HFFc6 (cell line): ENCODE results near the gene EPB41L2. TPM values are rescaled to one million over a fixed set of nuclear protein-coding genes. Genes with fewer than 3 reads are reported as not detected.

Experiments
- DNase-seq: peaks from one replicate; pipeline ENCODE4 v3.0.0-alpha.2; 2018
- H3K27ac Mint-ChIP-seq: 2 replicates; pipeline ENCODE4 v1.8.0; 2020; ENCODE audit warnings: mild to moderate bottlenecking, mixed read lengths
- H3K27me3 Mint-ChIP-seq: 2 replicates; pipeline ENCODE4 v1.8.0; 2021; ENCODE audit warnings: mild to moderate bottlenecking, moderate library complexity, mixed read lengths; ENCODE audit not compliant: insufficient read depth
- H3K36me3 Mint-ChIP-seq: 2 replicates; pipeline ENCODE4 v1.8.0; 2021; ENCODE audit warnings: low read depth, mixed read lengths
- H3K4me1 Mint-ChIP-seq: 2 replicates; pipeline ENCODE4 v1.8.0; 2020; ENCODE audit warnings: low read depth, mixed read lengths
- H3K4me3 Mint-ChIP-seq: 2 replicates; pipeline ENCODE4 v1.8.0; 2020; ENCODE audit warnings: mild to moderate bottlenecking, moderate library complexity, mixed read lengths
- H3K9me3 Mint-ChIP-seq: 2 replicates; pipeline ENCODE4 v1.8.0; 2020; ENCODE audit warnings: mild to moderate bottlenecking, mixed read lengths
- total RNA-seq, 6 experiments: library from RNA; stranded (reverse); fragmentation: NEBNext Ultra II Directional; extraction: Animal tissue kit (Norgen Biotek cat#: 25700); gene quantifications; 2 replicates in 1 of 6; 3 replicates in 5 of 6; pipeline ENCODE4 v1.2.3, GENCODE V29; 2021
- TF ChIP-seq, protein P1 (sequence below): fragments of 200-600 bp; sonication (generic); IDR thresholded peaks from 2 replicates; pipeline ENCODE4 v1.5.0; 2021; ENCODE audit warnings: antibody characterized with exemption, mild to moderate bottlenecking

Gene EPB41L2
- total RNA-seq, 6 experiments from 2014 or later, result 39.3 to 73.8 (median 60.7) TPM

DNA sequence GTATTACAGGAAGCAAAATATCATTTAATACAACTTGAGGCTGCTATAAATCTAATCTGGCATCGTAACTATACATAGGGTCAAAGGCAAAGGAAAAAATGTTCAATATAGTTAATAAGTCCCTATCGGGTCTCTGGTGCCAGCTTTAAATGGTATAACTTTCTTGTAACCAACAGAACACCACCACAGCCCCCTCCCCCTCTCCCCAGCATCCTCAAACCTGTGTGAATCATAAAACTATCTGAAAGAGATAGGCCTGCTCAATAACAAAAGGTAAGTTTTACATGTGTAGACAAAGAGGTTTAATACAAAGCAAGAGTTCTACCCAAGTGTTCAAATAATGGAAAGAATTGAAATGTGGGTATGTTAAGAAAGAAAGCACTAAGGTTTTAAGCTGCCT, 223.7 kb downstream of the EPB41L2 start:
- TF ChIP-seq, protein P1, sequence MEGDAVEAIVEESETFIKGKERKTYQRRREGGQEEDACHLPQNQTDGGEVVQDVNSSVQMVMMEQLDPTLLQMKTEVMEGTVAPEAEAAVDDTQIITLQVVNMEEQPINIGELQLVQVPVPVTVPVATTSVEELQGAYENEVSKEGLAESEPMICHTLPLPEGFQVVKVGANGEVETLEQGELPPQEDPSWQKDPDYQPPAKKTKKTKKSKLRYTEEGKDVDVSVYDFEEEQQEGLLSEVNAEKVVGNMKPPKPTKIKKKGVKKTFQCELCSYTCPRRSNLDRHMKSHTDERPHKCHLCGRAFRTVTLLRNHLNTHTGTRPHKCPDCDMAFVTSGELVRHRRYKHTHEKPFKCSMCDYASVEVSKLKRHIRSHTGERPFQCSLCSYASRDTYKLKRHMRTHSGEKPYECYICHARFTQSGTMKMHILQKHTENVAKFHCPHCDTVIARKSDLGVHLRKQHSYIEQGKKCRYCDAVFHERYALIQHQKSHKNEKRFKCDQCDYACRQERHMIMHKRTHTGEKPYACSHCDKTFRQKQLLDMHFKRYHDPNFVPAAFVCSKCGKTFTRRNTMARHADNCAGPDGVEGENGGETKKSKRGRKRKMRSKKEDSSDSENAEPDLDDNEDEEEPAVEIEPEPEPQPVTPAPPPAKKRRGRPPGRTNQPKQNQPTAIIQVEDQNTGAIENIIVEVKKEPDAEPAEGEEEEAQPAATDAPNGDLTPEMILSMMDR, result no peak
- Mint-ChIP-seq H3K27me3 (no peaks in the 10 kb centered on the region), H3K4me1 (peaks cover 30% of the 10 kb centered on the region)

DNA sequence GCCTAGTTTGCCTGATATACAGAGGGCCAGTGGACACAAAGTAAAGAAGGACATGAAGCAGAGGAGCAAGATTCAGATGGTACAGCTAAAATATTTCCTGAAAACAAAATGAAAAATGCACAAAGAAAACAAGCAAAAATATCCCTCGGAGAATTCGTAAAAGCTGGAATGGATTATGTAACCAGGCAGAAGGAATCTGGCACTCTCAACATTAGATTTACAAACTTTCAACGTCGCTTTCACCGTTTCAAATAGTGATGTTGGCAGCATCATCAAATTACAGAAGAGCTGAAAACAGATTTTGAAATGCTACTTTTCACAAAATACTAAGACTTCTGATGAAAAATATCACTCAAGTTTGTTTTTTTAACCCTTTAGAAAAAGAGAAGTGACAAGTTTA, 224.1 kb downstream of the EPB41L2 start:
- Mint-ChIP-seq H3K4me1 (peaks cover 33% of the 10 kb centered on the region), H3K4me3 (no peak overlapping the region), H3K27ac (no peak overlapping the region), H3K36me3 (peaks cover 6% of the 10 kb centered on the region; the same call in 1 of the 2 replicates), H3K27me3 (no peaks in the 10 kb centered on the region), H3K9me3 (no peaks in the 10 kb centered on the region)
- TF ChIP-seq, protein P1, result no peak
- DNase-seq, result no peak

More for the DNA sequence above, 223.7 kb downstream of the EPB41L2 start:
- peaks cover 6% of the 10 kb centered on the region; the same call in 1 of the 2 replicates for H3K36me3 Mint-ChIP-seq
- no peak overlapping the region for H3K4me3 Mint-ChIP-seq
- H3K9me3 Mint-ChIP-seq, result no peaks in the 10 kb centered on the region
- no peak for DNase-seq
- H3K27ac Mint-ChIP-seq, result no peak overlapping the region

DNA sequence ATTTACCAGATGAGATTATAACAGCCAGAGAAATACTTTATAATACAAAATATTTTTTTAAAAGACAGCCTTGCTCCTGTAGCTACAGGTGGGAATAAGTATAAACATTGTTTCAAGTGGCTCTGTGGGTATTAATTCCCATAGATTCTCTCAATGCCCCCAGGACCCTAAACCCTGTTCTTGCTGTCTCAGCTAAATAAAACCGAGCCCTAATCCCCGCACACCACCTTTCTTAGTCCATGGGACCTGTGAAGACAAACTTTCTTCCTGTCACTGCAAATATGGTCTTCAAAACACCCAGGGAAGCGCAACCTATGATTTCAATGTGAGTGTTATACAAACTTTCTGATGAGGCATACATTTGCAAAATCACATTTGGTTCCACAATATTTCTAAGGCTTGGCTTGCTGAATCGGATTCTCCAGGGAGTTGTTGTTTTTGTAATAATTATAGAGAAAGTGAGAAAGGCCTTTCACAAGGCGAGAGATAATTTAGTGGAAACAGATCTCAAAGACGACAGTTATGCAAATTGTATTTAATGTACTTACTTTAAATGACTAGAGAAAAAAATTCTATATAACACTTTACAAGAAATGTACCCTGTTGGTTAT, 224.7 kb downstream of the EPB41L2 start:
- no peak for DNase-seq
- Mint-ChIP-seq H3K4me1 (peaks cover 27% of the 10 kb centered on the region), H3K9me3 (no peaks in the 10 kb centered on the region), H3K27me3 (no peaks in the 10 kb centered on the region), H3K27ac (no peak overlapping the region), H3K4me3 (no peak overlapping the region), H3K36me3 (peaks cover 6% of the 10 kb centered on the region; the same call in 1 of the 2 replicates)
- TF ChIP-seq, protein P1, result no peak

DNA sequence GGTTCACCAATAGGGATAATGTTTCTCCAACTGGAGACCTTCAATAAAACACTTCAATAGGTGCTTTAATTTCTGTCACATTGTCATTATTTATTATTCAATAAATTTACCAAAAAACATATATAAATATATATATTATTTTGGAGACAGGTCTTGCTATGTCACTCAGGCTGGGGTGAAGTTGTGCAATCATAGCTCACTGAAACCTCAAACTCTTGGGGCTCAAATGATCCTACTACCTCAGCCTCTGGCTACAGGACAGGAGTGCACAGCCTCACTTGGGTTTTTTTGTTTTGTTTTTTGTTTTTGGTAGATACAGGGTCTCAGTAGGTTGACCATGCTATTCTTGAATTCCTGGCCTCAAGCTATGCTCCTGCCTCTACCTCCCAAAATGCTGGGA, 226.0 kb downstream of the EPB41L2 start:
- H3K27ac Mint-ChIP-seq, result no peak overlapping the region

DNA sequence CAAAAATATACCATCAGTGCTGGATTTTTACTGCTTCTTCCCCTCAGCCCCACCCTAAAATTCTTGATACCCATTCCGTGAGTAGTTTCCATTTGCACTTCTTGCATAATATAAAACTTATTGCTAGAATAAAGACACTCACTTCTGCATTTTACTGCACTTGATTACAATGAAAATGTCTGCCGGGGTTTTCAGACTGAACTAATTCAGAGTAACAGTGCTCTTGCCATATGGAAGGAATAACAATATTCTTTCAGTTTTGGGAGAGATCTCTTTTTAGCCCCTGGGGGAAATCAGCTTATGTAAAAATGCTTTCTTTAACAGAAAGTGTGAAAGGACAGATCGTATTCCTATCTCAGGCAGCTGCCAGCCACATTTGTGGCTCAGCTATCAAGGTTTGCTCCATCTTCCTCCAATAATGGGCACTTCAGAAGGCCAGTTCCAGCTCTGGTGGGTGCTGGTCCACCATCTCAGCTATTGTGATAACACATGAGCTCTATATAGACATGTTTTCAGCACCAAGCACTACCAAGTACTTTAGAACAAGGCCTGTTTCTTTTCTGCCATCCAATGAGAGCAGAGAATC, 226.9 kb downstream of the EPB41L2 start:
- Mint-ChIP-seq H3K27me3 (no peaks in the 10 kb centered on the region), H3K36me3 (peaks cover 6% of the 10 kb centered on the region; the same call in 1 of the 2 replicates), H3K4me1 (peaks cover 12% of the 10 kb centered on the region), H3K9me3 (no peaks in the 10 kb centered on the region), H3K27ac (no peak overlapping the region), H3K4me3 (no peak overlapping the region)
- TF ChIP-seq, protein P1, result no peak
- DNase-seq, result no peak

More for the DNA sequence above, 226.0 kb downstream of the EPB41L2 start:
- DNase-seq, result no peak
- TF ChIP-seq, protein P1, result no peak
- H3K4me3 Mint-ChIP-seq, result no peak overlapping the region
- H3K36me3 Mint-ChIP-seq, result peaks cover 6% of the 10 kb centered on the region; the same call in 1 of the 2 replicates
- peaks cover 22% of the 10 kb centered on the region for H3K4me1 Mint-ChIP-seq
- H3K27me3 Mint-ChIP-seq, result no peaks in the 10 kb centered on the region
- H3K9me3 Mint-ChIP-seq, result no peaks in the 10 kb centered on the region
